DMS 273 treated with DMSO at 0.1 percent for 48 hours (cell line): ENCODE results near the gene SMG9.
A peak's percentile ranks its signal among the peaks of the same experiment; 100 is the strongest.
"Not testable (repeated sequence)": the region's sequence is repeated elsewhere in the genome, so short reads cannot be mapped to it uniquely, and the experiment has no call there.

Experiments used
- DNase-seq: peaks from one replicate; lab custom pipeline; 2025; lab: John Stamatoyannopoulos, UW

The SMG9 gene

DNA sequence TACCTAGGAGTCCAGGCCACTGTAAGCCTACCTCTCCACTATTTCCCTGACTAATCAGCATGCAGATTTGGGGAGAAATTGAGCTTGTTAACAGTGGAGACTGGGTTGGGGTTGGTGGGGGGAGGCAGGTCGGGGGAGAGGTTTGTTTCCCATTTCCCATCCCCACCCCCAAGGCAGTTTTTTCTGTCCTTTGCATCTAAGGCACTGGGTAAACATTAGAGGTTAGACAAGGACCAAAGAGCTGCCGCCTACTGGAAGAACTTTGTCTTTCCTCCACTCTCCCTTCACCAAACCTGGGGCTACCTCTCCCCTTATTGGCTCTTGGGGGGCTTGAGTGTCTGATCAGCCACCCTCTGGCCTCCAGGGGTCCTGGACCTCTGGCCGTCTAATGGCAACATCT, 25.1 kb upstream of the SMG9 start:
- DNase-seq: no peak

DNA sequence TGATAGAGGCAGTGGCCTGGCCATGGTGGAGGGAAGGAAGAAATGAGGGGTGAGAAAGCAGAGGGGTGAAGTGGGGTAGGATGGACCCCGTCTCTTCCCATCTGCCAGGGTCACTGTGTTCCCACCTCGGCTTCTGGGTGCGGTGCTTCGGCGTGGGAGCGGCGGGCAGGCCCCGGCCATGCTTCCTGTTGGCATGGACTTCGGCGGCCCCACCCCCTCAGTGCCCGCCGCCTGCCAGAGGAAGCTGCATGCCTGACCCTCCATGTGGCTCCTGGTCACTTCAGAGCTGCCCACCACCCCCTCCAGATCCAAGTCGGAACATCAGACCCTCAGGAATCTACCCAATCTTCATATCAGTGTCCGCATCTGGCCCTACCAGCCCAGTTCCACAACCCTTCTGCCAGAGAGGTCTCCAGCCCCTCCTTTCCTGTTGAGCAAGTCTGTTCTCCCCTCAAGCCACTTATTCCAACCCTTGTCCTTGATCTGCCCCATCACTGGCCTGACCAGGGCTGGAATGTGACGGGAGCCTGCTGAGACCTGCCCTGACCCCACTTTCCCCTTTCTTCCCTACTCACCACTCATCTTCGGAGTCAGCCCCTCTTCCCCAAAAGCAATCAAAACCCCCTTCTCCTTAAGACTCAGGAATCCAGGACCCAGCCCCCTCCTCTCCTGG, 24.5 kb upstream of the SMG9 start:
- DNase-seq: no peak

DNA sequence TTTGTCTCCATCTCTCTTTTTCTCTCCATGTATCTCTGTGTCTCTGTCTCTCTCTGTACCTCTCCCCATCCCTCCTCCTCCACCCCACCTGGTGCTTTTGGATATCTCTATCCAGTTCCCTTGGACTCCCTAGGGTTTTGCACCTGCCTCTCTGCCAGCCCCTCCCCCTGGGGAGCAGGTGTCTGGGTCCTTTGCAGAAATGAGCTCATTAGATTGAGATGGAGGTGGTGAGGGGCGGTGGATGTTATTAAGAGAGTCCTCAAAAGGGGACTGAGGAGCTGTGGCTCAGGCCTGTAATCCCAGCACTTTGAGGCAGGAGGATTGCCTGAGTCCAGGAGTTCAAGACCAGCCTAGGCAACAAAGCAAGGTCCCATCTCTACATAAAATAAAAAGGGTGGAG, 23.9 kb upstream of the SMG9 start:
- DNase-seq: no peak

DNA sequence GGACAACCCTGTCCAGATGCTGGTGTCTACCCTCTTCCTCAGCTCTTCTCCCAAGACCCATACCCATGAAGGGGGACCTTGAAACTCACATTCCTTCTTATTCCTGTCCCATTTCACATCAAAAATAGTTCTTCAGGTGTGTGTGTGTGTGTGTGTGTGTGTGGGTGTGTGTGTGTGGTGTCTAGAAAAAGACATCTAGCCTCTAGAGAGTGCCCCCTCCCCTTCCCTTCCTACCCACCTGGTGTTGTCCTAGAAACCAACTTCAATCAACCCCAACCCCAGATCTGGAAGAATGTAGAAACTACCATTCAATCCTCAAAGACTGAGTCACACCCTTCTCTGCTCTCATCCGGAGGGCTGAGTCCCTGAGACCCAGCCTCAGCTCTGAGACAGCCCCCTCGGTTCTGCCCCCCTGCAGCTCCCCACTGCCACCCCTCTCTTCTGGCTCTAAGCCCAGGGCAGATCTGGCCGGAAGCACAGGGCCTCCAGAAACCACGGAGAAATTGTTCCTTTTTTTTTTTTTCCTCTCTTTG, 22.5 kb upstream of the SMG9 start:
- no peak for DNase-seq

DNA sequence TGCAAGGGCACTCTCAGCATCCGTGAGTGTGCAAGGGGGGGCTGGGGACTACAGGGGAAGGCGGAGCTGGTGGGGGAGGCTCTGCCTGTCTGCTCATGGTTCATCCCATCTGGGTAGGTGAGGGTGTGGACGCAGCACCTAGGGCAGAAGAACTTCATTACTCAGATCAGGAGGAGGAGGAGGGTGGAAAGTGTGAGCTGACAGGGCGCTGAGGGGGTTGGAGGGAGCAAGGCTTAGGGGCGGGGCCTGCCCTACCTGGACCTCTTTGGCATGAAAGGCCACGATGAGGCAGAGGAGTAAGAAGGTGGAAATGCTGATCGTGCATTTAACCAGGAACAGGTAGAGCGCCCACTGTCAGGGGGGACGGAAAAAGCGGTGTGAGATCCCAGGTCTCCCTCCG, 21.5 kb upstream of the SMG9 start:
- DNase-seq: no peak

DNA sequence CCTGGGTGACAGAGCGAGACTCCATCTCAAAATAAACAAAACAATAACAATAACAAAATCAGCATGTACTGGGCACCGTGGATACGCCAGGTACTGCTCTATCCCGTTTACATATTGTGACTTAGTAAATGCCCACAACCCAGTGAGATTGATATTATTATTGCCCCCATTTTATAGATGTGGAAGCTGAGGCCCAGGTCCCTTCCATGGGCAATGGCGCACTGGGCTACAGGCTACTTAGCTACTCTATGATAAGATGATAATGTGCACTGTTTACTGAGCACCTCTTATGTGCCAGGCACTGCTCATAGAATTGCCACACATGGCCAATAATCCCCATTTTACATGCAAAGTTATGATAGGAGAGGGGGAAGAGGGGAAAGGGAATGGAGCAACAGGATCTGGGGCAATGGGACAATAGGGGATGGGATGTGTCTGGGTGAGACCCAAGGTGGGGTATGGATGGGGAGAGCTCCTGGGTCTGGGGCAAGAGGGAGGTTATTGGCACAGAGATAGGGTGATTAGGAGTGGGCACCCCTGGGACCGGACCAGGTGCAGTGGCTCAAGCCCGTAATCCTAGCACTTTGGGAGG, 20.6 kb upstream of the SMG9 start:
- DNase-seq: no peak

DNA sequence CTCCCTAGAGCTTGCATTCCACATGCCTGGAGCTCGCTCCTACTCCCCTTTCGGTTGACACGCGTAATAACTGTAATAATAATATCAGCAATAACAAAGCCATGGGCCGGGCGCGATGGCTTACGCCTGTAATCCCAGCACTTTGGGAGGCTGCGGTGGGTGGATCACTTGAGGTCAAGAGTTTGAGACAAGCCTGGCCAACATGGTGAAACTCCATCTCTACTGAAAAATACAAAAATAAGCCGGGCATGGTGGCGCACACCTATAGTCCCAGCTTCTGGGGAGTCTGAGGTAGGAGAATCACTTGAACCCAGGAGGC, 20.1 kb upstream of the SMG9 start:
- not testable (repeated sequence) for DNase-seq

DNA sequence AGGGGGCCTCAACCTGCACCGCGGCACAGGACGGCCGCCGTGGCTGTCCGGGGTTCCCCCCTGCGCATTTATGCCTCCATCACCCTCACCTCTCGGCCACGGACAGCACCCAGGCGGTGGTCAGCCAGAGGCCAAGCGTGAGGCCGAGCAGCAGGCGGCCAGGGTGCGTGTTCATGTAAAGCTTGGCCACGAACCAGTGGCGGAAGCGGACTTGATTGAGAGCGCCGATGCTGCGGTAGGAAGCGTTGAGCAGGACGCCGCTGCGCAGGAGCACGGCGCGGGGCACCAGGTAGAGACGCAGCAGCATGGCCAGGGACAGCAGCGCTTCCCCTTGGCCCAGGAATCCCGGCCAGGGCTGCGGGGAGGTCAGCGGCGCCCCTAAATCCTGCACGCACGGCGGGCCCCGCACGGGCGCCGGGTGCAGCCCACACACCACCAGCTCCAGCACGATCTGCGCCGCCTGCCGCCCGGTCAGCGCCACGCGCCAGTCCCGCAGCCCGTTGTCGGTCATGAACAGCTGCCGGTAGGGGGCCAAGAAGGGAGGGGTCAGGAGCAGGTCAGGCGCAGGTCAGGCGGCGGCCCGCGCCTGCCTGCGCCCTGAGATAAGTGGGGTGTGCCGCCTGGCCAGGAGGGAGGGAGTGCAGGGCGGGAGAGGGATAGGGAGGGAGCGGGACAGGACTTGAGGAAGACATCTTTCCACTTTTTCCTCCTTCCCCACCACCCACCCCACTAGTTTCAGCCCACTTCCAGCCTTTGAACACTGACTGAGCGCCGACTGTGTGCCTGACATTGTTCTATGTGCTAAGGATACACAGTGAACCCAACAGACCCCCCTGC, 19.6 kb upstream of the SMG9 start:
- DNase-seq: no peak

DNA sequence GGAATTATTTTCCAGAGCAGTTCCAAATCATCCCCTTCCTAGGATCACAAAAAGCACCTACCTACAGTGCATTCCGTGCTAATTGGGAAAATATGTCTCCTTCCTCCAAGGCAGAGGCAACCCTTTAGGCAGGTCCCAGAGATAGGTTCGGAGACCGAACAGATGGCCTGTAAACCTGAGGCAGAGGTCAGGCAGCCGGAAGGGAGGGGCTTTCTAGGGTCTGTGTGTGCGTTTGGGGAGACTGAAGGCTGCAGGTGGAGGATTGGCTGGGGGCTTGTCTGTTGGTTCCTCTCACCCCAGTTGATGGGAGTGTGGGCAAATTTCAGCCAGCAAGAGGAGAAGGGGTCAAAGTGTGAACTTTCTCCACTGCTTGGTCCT, 19.0 kb upstream of the SMG9 start:
- no peak for DNase-seq

DNA sequence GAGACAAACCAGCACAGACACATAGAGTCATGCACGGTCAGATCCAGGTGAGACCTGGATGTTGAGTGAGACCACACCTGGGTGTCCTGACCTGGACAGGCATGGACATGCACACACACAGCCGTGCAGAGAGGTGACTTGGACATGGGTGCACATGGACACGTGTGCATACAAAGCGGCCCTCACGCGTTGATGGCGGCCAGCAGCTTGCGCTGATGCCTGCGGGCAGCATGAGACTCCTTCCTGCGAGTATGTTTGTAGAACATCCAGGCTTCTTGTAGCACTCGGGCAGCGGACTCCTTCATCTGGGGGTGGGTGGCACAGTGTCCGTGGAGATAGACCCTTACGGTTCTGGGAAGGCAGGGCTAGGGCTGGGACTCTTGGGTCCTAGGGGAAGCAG, 14.5 kb upstream of the SMG9 start:
- no peak for DNase-seq

DNA sequence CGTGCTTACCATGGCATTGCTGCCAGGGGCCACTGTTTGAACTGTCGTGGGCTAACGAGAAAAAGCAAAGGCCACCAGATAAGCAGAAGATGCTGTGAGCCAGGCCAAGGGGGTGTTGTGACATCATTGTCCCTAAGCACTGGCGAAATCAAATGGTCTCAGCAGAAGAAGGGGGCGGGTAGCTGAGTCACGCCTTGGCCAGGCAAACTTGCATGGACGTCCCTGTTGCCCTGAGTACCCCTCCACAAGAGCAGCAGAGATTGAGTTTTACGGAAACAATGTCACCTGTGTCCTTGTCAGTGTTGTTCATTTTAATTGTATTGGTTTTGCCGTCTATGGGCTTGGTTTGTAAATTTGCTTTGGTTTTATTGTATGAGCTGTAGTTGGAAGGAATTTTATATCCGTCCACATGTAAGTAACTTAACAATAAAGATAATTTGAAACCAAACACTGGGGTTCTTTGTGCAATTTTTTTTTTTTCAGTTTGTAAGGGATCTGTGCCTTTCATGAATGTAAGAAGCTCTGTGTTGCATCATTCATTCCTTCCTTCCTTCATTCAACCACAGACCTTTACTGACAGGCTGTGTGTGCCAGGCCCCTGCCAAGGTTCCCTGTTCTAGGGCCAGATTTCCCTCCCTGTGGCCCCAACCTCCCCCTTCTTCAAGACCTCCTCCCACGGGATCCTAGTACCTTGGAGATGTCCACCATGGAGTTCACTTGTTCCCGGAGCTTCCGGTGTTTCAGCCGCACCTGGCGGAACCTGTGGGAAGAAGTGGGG, 13.7 kb upstream of the SMG9 start:
- DNase-seq: no peak

DNA sequence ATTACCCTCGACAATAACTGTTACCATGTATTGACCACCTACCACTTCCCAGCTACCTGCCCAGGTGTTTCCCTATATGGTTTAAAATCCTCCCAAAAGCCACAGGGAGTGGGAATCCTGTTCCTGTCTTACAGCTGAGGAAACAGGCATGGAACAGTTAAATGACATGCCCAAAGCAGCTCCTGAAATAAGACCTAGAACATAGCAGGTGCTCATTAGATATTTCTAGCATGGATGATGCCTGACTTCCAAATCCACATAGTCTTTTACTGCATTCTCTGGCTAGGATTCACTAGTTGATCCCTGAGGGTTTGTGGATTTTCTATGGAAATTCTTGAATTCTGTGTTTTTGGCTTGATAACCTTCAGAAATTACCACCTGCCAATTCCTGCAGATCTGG, 13.1 kb upstream of the SMG9 start:
- DNase-seq: no peak

DNA sequence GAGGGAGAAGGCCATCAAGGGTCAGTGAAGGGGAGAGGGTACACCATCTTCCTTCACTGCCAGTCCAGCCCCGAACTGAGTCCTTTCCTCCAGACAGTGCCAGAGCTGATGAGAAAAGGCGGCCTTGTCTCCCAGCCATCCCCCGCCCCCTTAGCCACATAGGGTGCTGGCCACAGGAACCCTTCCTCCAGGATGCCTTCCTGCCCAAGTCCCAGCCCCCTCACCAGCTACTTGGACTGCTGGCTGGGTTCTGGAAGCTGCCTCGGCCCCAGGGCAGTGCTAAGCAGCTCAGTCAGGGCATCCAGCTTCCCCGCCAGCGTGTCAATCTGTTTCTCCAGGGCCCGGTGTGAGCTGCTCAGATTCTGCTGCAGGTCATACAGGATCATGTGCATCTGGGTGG, 12.6 kb upstream of the SMG9 start:
- no peak for DNase-seq

DNA sequence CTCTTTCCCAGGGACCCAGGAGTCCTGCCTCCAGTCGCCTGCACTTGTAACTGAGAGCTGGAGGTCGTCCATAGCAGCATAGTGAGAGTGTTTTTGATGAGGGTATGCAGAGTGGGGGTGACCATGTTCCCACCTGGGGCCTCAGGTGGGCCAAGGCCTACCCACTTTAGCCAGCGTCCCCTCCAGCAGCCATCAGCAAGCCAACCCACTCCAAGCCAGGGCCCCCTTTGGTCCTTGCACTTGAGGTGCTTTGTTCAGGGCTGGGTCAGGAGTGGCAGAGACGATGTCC, 11.9 kb upstream of the SMG9 start:
- no peak for DNase-seq

DNA sequence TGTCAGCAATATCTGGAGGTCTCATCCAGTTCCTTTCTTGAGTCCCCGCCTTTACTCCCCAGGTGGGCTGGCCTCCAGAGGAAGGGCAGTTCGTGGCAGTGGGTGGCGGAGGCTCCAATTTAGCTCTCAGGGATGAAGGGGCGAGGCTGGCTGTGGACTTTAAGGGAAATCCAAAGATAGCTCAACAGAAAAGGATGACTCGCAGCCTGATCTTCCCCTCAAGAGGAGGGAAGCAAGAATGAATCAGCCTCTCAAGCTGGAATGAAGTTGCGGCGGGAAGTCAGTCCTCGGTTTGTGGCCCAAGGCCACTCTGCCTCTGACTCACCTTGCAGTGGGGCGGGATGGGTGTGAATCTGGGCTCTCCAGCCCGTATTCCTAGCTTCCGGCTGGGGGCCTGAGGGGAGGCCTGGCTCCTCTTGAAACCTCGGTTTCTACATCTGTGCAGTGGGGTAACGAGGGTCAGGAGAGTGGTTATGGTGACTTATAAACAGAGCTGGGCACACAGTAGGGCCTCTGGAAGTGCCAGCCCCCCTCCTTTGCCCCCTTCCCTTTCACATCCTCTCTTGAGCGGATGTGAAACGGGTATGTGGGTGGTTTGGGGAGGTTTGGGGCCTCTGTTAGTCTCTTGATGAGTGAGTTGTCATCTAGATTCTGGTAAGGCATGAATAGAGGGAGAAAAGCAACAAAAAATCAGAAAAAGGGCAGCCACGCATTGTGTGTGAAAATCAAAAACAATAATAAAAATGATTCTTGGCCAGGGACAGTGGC, 10.5 kb upstream of the SMG9 start:
- no peak for DNase-seq

DNA sequence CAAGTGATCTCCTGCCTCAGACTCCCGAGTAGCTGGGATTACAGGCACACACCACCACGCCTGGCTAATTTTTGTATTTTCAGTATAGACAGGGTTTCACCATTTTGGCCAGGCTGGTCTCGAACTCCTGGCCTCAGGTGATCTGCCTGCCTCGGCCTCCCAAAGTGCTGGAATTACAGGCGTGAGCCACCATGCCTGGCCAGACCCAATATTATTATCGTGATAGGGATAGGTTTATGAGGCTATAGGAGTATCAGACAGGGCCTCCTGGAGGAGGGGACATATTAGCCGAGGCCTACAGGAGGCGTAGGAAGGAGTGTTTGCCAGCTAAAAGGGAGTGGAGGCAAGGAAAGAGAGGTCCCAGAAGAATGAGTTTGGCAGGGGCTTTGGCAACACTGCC, 9.9 kb upstream of the SMG9 start:
- DNase-seq: not testable (repeated sequence)

DNA sequence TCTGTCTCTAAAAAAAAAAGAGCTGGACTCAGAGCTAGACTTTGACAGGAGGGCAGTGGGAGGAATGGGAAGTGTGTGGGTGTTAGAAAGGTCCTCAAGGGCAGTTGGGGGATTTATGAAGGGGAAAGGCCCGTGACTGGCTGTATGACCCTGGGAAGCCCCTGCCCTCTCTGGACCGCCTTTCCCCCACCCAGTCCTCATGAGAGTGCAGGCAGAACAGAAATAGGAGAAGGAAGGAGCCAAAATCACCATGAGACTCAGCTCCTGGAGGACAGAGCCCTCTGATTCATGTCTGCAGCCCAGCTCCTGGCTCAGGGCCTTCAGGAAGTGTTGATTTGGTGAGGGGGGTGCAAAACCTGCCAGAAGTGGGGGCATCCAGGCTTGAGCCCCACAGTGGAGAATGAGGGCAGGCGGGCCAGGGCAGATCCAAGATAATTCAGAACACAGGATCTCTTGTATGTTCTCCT, 8.7 kb upstream of the SMG9 start:
- DNase-seq: no peak

DNA sequence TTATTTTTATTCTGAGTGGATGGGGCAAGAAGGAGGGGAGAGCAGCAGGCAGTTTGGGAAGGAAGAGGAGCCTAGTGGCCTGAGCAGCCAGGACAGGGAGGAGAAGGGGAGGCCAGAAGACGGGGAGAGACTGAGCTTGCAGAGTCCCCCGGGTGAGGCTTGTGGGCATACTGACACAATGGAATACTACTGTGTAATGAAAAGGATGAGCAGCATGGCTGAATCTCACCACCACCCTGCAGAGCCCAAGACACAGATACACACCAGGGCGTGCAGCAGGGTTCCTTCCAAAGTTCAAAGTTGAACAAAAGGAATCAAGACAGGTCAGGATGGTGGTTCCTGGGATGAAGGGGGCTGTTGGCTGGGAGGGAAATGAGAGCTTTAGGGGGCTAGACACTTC, 8.1 kb upstream of the SMG9 start:
- DNase-seq: no peak

DNA sequence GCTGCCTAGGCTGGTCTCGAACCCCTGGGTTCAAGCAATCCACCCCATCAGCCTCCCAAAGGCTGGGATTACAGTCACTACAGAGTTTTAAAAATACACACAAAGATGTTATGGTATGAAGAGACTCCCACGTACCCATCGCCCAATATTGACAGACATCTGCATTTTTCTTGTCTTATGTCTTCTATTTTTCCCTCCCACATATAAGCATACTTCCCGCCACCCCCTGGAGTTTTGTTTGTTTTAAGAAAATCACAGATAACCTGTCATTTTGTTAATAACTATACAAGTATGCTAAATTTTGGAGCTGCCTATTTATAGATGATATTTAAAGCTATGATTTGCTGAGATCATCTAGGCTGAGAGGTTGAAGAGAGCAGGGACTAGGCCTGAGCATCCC, 6.2 kb upstream of the SMG9 start:
- DNase-seq: no peak

DNA sequence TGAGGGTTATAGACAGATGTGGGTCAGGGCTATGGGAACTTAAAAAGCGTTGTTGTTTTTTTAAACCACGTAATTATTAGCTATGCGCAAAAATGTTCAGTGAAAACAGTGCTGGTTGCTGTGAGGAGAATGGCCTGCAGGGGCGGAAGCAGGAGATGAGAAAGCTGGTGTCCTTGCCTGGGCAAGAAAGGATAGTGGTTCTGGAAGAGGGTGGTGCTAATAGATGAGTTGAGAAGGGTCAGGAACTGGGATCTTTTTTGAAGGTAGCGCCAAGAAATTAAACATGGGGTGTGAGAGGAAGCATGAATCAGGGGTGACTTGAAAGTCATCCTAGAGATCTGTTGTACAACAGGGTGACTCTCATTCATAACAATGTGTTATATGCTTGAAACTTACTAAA, 4.8 kb upstream of the SMG9 start:
- peak; percentile 12 for DNase-seq

DNA sequence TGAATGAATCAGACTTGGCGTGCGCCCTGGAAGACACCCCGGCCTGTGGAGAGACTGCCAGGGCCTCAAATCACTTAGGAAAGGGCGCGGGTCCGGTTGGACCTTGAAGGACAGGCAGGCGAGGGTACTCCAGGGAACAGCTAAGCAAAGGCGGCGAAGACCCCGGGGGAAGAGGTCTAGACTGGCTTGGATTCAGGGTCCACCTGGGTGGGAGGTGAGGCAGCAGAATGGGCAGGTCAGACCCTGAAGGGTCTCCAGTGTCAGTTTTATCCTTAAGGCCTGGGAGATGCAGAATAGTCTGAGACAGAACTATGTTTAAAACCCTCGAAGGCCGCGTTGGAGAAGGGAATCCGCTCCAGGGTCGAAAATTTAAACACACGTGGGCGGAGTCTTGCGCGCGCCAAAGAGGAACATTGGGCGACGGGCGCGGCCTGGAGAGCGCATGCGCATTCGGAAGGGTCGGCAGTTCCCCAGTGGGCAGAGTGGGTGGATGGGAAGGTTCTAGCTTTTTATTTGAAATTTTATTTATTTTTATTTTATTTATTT, 567 bp upstream of the SMG9 start:
- no peak for DNase-seq

DNA sequence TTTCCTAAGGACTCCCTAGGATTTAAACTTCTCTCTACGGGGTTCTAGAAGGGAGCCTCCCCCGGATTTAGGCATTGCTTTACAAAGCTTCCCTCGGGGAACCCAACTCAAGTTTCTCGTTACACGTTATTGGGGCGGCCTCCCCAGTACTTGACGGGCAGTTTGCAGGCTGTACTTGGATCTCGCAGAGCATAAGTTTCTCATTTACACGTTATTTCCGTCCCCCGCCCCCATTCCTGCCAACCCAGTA, 584 bp downstream of the SMG9 start:
- no peak for DNase-seq
